Ovary (tissue), 9 donors: ENCODE measurements around the gene DNMT3L. TPM values are rescaled to one million over a fixed set of nuclear protein-coding genes. Genes with fewer than 3 reads are reported as not detected.
A peak's percentile ranks its signal among the peaks of the same experiment; 100 is the strongest.
"Not testable (repeated sequence)": the region's sequence is repeated elsewhere in the genome, so short reads cannot be mapped to it uniquely, and the experiment has no call there.

Experiments
- DNase-seq, 5 donors: peaks; one replicate each; pipeline ENCODE4 v3.0.0-alpha.2; 2019 to 2020
- H3K27ac ChIP-seq, 2 donors: fragments of 200-600 bp; one replicate each; pipeline versions ENCODE4 v1.5.1 to v1.8.0; 2019 to 2022
- H3K27me3 ChIP-seq: fragments of 200-600 bp; one replicate; pipeline ENCODE4 v1.8.0; 2022
- H3K36me3 ChIP-seq: fragments of 200-600 bp; sonication (generic); one replicate; pipeline ENCODE4 v1.5.1; 2019
- H3K4me1 ChIP-seq: one replicate; pipeline ENCODE4 v1.8.1; 2013; ENCODE audit warnings: mild to moderate bottlenecking, moderate library complexity; ENCODE audit not compliant: insufficient read depth
- H3K4me3 ChIP-seq: fragments of 200-600 bp; sonication (generic); one replicate; pipeline ENCODE4 v1.5.1; 2017
- H3K9me3 ChIP-seq, 2 donors: fragments of 200-600 bp in 1 of 2; sonication (generic) in 1 of 2; one replicate each; pipeline versions ENCODE4 v1.5.1 to v1.8.1; 2013 to 2019; ENCODE audit warnings: mild to moderate bottlenecking in 1 of 2, moderate library complexity in 1 of 2
- CTCF ChIP-seq, 3 donors: fragments of 450-650 bp in 2 of 3; fragments of 200-600 bp in 1 of 3; IDR thresholded peaks; one replicate each; pipeline versions ENCODE4 v1.5.1 to v1.8.0; 2016 to 2022; ENCODE audit warnings: antibody characterized with exemption in 3 of 3, mild to moderate bottlenecking in 1 of 3
- EP300 ChIP-seq: sonication (generic); formaldehyde crosslinking; IDR thresholded peaks from one replicate; pipeline ENCODE4 v1.6.1; 2017; ENCODE audit warnings: antibody characterized with exemption
- POLR2A ChIP-seq: fragments of 450-650 bp; IDR thresholded peaks from one replicate; pipeline ENCODE4 v1.6.1; 2017; ENCODE audit warnings: antibody characterized with exemption, mild to moderate bottlenecking, moderate library complexity
- WGBS, 3 donors: extraction: QIAGEN DNeasy Blood & Tissue Kit in 1 of 3; methylation state at CpG; one replicate each; pipeline versions ENCODE4 v1.1.5 to v1.1.7; 2013 to 2017; 5-methylcytosine and 5-hydroxymethylcytosine counted together
- intact Hi-C, 4 donors: fragments of 100-400 bp; cut with DNase I; formaldehyde crosslinking; loops; one replicate each; pipeline versions ENCODE4 v1.11.0 to v1.15.1; 2022 to 2023
- polyA plus RNA-seq, 2 donors: library from polyadenylated mRNA; stranded (reverse); fragments of 200-250 nt in 1 of 2; fragments of 350-450 nt in 1 of 2; fragmentation: Illumina TruSeq in 1 of 2; extraction: RNeasy Lipid Tissue Mini Kit (QIAGEN cat#74804) in 1 of 2; gene quantifications; one replicate each; pipeline ENCODE4 v1.2.3, GENCODE V29; 2013 to 2014
- small RNA-seq: library from RNA; depleted of rRNA; stranded (forward); fragments of <200 nt; gene quantifications from one replicate; pipeline ENCODE3, GENCODE V24; 2016
- total RNA-seq, 7 donors: library from RNA; depleted of rRNA in 2 of 7; stranded (reverse); fragments of >200 nt in 2 of 7; fragmentation: NEBNext Ultra II Directional in 3 of 7; extraction: Animal tissue kit (Norgen Biotek cat#: 25700) in 3 of 7; gene quantifications; one replicate each; pipeline versions ENCODE4 v1.1.0 to v1.2.4, GENCODE V29; 2016 to 2023
- donor health status: DM: no; HTN: no; CAD: no; lungs with moderate emphysema.
- donor health status: DM: no; HTN: no; CAD: no.
- donor health status: Bipolar disorder and iron deficiency.
- donor health status: DM: yes; HTN: yes; CAD: no.
- donor health status: DM: no; HTN: no; CAD: no.
- donor health status: DM: yes; HTN: yes; CAD: no.

Gene DNMT3L
- total and polyA plus RNA-seq, 9 donors, result not detected

- H3K4me1 ChIP-seq, result no peaks in the 10 kb centered on the region
- 59 to 66% (median 65%) methylated on average over 15 of the region's 15 CpGs for WGBS, 3 donors
- no peak for DNase-seq
Observed at GRCh38 chr21:44199448-44199847, 62.2 kb downstream of the DNMT3L start.

GRCh38 chr21:44197156-44197516 lies 64.6 kb downstream of the DNMT3L start:
- intact Hi-C loops, H3K4me1 ChIP-seq, H3K27me3 ChIP-seq, H3K36me3 ChIP-seq, H3K27ac ChIP-seq, H3K9me3 ChIP-seq, H3K4me3 ChIP-seq: not testable (repeated sequence)
- DNase-seq, result peak in 1 of 5 donors; percentile 59
- 43% methylated on average over 10 of the region's 21 CpGs; no CpG with 5 or more reads in 2 of the 3 donors for WGBS, 3 donors

More at GRCh38 chr21:44199448-44199847, 62.2 kb downstream of the DNMT3L start:
- Histone ChIP-seq H3K27me3 (no peaks in the 10 kb centered on the region), H3K36me3 (no peaks in the 10 kb centered on the region), H3K4me3 (no peak overlapping the region), H3K9me3 (no peaks in the 10 kb centered on the region), H3K27ac (no peak overlapping the region)
- intact Hi-C loops, result no loop called here
- no peak for TF ChIP-seq EP300
- TF ChIP-seq POLR2A, result no peak
- TF ChIP-seq CTCF (IDR thresholded peaks at IDR 0.05), result no peak

Small RNA genes within 50 kb of the gene (small RNA-seq; reads per million reads assigned to genes)
- gene AP001059.3, result not detected

Other genes with a start within 250 kb of the DNMT3L start
- 10 to 100 TPM; 11.1 to 30.1 (median 23.1) TPM for gene TRAPPC10, start 249.6 kb downstream of the DNMT3L start, total RNA-seq
- gene TRAPPC10, start 249.6 kb downstream of the DNMT3L start, polyA plus RNA-seq, result 10 to 100 TPM in 1 of 2 donors, 1 to 10 TPM in 1; 7.9 to 17.0 TPM
- gene PWP2, start 154.5 kb downstream of the DNMT3L start, total RNA-seq, result 1 to 10 TPM; 1.9 to 9.3 (median 4.4) TPM
- gene PWP2, start 154.5 kb downstream of the DNMT3L start, polyA plus RNA-seq, result 1 to 10 TPM; 1.2 to 4.0 TPM
- 10 to 100 TPM in 5 of 7 donors, 1 to 10 TPM in 2; 5.6 to 16.4 (median 11.7) TPM for gene GATD3, start 128.2 kb downstream of the DNMT3L start, total RNA-seq
- 1 to 10 TPM; 4.3 to 7.4 TPM for gene GATD3, start 128.2 kb downstream of the DNMT3L start, polyA plus RNA-seq
- gene ICOSLG, start 21.0 kb downstream of the DNMT3L start, total RNA-seq, result 1 to 10 TPM in 4 of 7 donors, under 1 TPM in 3; 0.53 to 7.7 (median 1.2) TPM
- gene ICOSLG, start 21.0 kb downstream of the DNMT3L start, polyA plus RNA-seq, result under 1 TPM; 0.42 to 0.47 TPM
- gene AIRE, start 24.0 kb upstream of the DNMT3L start, total RNA-seq, result not detected
- gene AIRE, start 24.0 kb upstream of the DNMT3L start, polyA plus RNA-seq, result not detected
- gene PFKL, start 38.2 kb upstream of the DNMT3L start, total RNA-seq, result 100 to 1,000 TPM in 1 of 7 donors, 10 to 100 TPM in 6; 38.7 to 104 (median 88.7) TPM
- gene PFKL, start 38.2 kb upstream of the DNMT3L start, polyA plus RNA-seq, result 10 to 100 TPM; 12.6 to 71.0 TPM
- 10 to 100 TPM; 23.1 to 40.8 (median 29.3) TPM for gene CFAP410, start 77.5 kb upstream of the DNMT3L start, total RNA-seq
- gene CFAP410, start 77.5 kb upstream of the DNMT3L start, polyA plus RNA-seq, result 10 to 100 TPM in 1 of 2 donors, 1 to 10 TPM in 1; 1.2 to 40.7 TPM
- gene TRPM2, start 91.7 kb upstream of the DNMT3L start, total RNA-seq, result 1 to 10 TPM in 6 of 7 donors, under 1 TPM in 1; 0.48 to 7.0 (median 2.1) TPM
- 1 to 10 TPM; 1.3 to 1.6 TPM for gene TRPM2, start 91.7 kb upstream of the DNMT3L start, polyA plus RNA-seq
- gene LRRC3, start 193.6 kb upstream of the DNMT3L start, total RNA-seq, result 1 to 10 TPM; 3.4 to 6.8 (median 4.0) TPM
- 1 to 10 TPM; 2.4 to 3.9 TPM for gene LRRC3, start 193.6 kb upstream of the DNMT3L start, polyA plus RNA-seq